IPS-18a (cell line): Measurements from ENCODE around the gene GPD2.
A peak's percentile ranks its signal among the peaks of the same experiment; 100 is the strongest.

ENCODE experiments used
- H3K27ac ChIP-seq: one replicate; pipeline ENCODE4 v1.5.1; 2013; ENCODE audit warnings: low read length
- H3K27me3 ChIP-seq: one replicate; pipeline ENCODE4 v1.6.1; 2013; ENCODE audit warnings: mild to moderate bottlenecking, low read length; ENCODE audit not compliant: control insufficient read depth, insufficient read depth
- H3K36me3 ChIP-seq: one replicate; pipeline ENCODE4 v1.6.1; 2013; ENCODE audit warnings: low read depth, low read length; ENCODE audit not compliant: control insufficient read depth
- H3K4me1 ChIP-seq: one replicate; pipeline ENCODE4 v1.6.1; 2013; ENCODE audit warnings: low read depth, low read length; ENCODE audit not compliant: control insufficient read depth
- H3K4me3 ChIP-seq: one replicate; pipeline ENCODE4 v1.5.1; 2013; ENCODE audit warnings: low read length
- H3K9ac ChIP-seq: one replicate; pipeline ENCODE4 v1.6.1; 2013; ENCODE audit warnings: mild to moderate bottlenecking, low read length, moderate library complexity
- H3K9me3 ChIP-seq: one replicate; pipeline ENCODE4 v1.6.1; 2013; ENCODE audit warnings: low read depth, low read length; ENCODE audit not compliant: control insufficient read depth

Gene GPD2

GRCh38 chr2:156435718-156436496, at the start of gene GPD2:
TSS of gene GPD2 (plus strand) at chr2:156436379. CDS start at chr2:156476106, 39,727 bp downstream.
- peak within 1 kb of the TSS; percentile 72 for H3K4me3 ChIP-seq
- H3K4me1 ChIP-seq = peaks cover 28% of the 10 kb centered on the region
- no peaks in the 10 kb centered on the region for H3K36me3 ChIP-seq
- peak within 1 kb of the TSS; percentile 83 for H3K9ac ChIP-seq
- H3K27ac ChIP-seq = peak within 1 kb of the TSS; percentile 81
- no peaks in the 10 kb centered on the region for H3K9me3 ChIP-seq
- no peaks in the 10 kb centered on the region for H3K27me3 ChIP-seq

GRCh38 chr2:156394033-156394741, 42.0 kb upstream of the GPD2 start:
- H3K4me3 ChIP-seq = no peak overlapping the region
- no peaks in the 10 kb centered on the region for H3K36me3 ChIP-seq
- H3K27ac ChIP-seq = no peak overlapping the region
- peaks cover 8% of the 10 kb centered on the region for H3K27me3 ChIP-seq
- no peak overlapping the region for H3K9ac ChIP-seq
- no peaks in the 10 kb centered on the region for H3K9me3 ChIP-seq
- no peaks in the 10 kb centered on the region for H3K4me1 ChIP-seq

- H3K36me3 ChIP-seq = no peaks in the 10 kb centered on the region
- no peak overlapping the region for H3K27ac ChIP-seq
- H3K9ac ChIP-seq = no peak overlapping the region
- peaks cover 7% of the 10 kb centered on the region for H3K4me1 ChIP-seq
- no peak overlapping the region for H3K4me3 ChIP-seq
- H3K9me3 ChIP-seq = no peaks in the 10 kb centered on the region
- peaks cover 16% of the 10 kb centered on the region for H3K27me3 ChIP-seq
Observed at GRCh38 chr2:156396126-156396525, 40.1 kb upstream of the GPD2 start.

GRCh38 chr2:156397229-156397628, 39.0 kb upstream of the GPD2 start:
- H3K9me3 ChIP-seq = no peaks in the 10 kb centered on the region
- H3K27me3 ChIP-seq = peaks cover 16% of the 10 kb centered on the region
- no peak overlapping the region for H3K27ac ChIP-seq
- no peaks in the 10 kb centered on the region for H3K36me3 ChIP-seq
- H3K4me3 ChIP-seq = no peak overlapping the region
- H3K9ac ChIP-seq = no peak overlapping the region
- H3K4me1 ChIP-seq = peaks cover 7% of the 10 kb centered on the region

- Histone ChIP-seq H3K4me1 (peaks cover 7% of the 10 kb centered on the region), H3K9ac (no peak overlapping the region), H3K4me3 (no peak overlapping the region), H3K9me3 (no peaks in the 10 kb centered on the region), H3K27ac (no peak overlapping the region), H3K27me3 (peaks cover 16% of the 10 kb centered on the region), H3K36me3 (no peaks in the 10 kb centered on the region)
Observed at GRCh38 chr2:156398176-156398575, 38.0 kb upstream of the GPD2 start.

GRCh38 chr2:156399224-156399949, 36.8 kb upstream of the GPD2 start:
- H3K9ac ChIP-seq = peak overlapping the region; percentile 85
- no peaks in the 10 kb centered on the region for H3K9me3 ChIP-seq
- H3K27me3 ChIP-seq = peaks cover 16% of the 10 kb centered on the region
- peak overlapping the region; percentile 99 for H3K4me3 ChIP-seq
- peaks cover 7% of the 10 kb centered on the region for H3K4me1 ChIP-seq
- no peak overlapping the region for H3K27ac ChIP-seq
- H3K36me3 ChIP-seq = no peaks in the 10 kb centered on the region

- Histone ChIP-seq H3K9me3 (no peaks in the 10 kb centered on the region), H3K4me3 (peak overlapping the region; percentile 99), H3K4me1 (peaks cover 7% of the 10 kb centered on the region), H3K9ac (peak overlapping the region; percentile 85), H3K27ac (no peak overlapping the region), H3K36me3 (no peaks in the 10 kb centered on the region), H3K27me3 (peaks cover 16% of the 10 kb centered on the region)
Observed at GRCh38 chr2:156399950-156400705, 36.1 kb upstream of the GPD2 start.

GRCh38 chr2:156400706-156401678, 35.2 kb upstream of the GPD2 start:
- Histone ChIP-seq H3K4me1 (peaks cover 7% of the 10 kb centered on the region), H3K9me3 (no peaks in the 10 kb centered on the region), H3K27ac (peak overlapping the region; percentile 79), H3K36me3 (no peaks in the 10 kb centered on the region), H3K4me3 (peak overlapping the region; percentile 99), H3K9ac (peak overlapping the region; percentile 85), H3K27me3 (peaks cover 16% of the 10 kb centered on the region)

GRCh38 chr2:156401861-156402260, 34.3 kb upstream of the GPD2 start:
- Histone ChIP-seq H3K36me3 (no peaks in the 10 kb centered on the region), H3K4me3 (no peak overlapping the region), H3K4me1 (peaks cover 7% of the 10 kb centered on the region), H3K9me3 (no peaks in the 10 kb centered on the region), H3K27ac (no peak overlapping the region), H3K27me3 (peaks cover 16% of the 10 kb centered on the region), H3K9ac (no peak overlapping the region)

GRCh38 chr2:156405586-156405985, 30.6 kb upstream of the GPD2 start:
- Histone ChIP-seq H3K27ac (no peak overlapping the region), H3K27me3 (no peaks in the 10 kb centered on the region), H3K9ac (no peak overlapping the region), H3K9me3 (no peaks in the 10 kb centered on the region), H3K36me3 (no peaks in the 10 kb centered on the region), H3K4me3 (no peak overlapping the region), H3K4me1 (no peaks in the 10 kb centered on the region)
